DMS114 treated with DMSO at 0.1 percent for 48 hours (cell line): ENCODE data around the gene BUB3.
A peak's percentile ranks its signal among the peaks of the same experiment; 100 is the strongest.

ENCODE experiments used
- DNase-seq: peaks from one replicate; lab custom pipeline; 2025; ENCODE audit not compliant: unreplicated experiment; lab: John Stamatoyannopoulos, UW

The BUB3 gene

GRCh38 chr10:123140983-123141390 lies 13.2 kb upstream of the BUB3 start:
- DNase-seq = no peak

GRCh38 chr10:123141791-123142700 lies 12.2 kb upstream of the BUB3 start:
- DNase-seq = no peak

GRCh38 chr10:123142701-123143161 lies 11.5 kb upstream of the BUB3 start:
- DNase-seq = no peak

GRCh38 chr10:123143162-123143824 lies 10.9 kb upstream of the BUB3 start:
- no peak for DNase-seq

GRCh38 chr10:123143825-123144168 lies 10.4 kb upstream of the BUB3 start:
- no peak for DNase-seq

- DNase-seq = no peak
Observed at GRCh38 chr10:123144697-123145541, 9.3 kb upstream of the BUB3 start.

- no peak for DNase-seq
Observed at GRCh38 chr10:123145542-123146012, 8.6 kb upstream of the BUB3 start.

GRCh38 chr10:123146013-123146893 lies 7.9 kb upstream of the BUB3 start:
- DNase-seq = no peak

- no peak for DNase-seq
Observed at GRCh38 chr10:123146894-123147634, 7.1 kb upstream of the BUB3 start.

- peak; percentile 24 for DNase-seq
Observed at GRCh38 chr10:123147635-123148413, 6.4 kb upstream of the BUB3 start, which contains the start of gene HMX2. TSS of gene HMX2 (plus strand) at chr10:123148136. CDS start at chr10:123148379, 243 bp downstream.

GRCh38 chr10:123148414-123149161 lies 5.6 kb upstream of the BUB3 start:
- peak; percentile 28 for DNase-seq

- no peak for DNase-seq
Observed at GRCh38 chr10:123149162-123149567, 5.0 kb upstream of the BUB3 start.

- DNase-seq = peak; percentile 60
Observed at GRCh38 chr10:123149568-123150270, 4.5 kb upstream of the BUB3 start.

GRCh38 chr10:123150271-123150985 lies 3.8 kb upstream of the BUB3 start:
- DNase-seq = no peak

GRCh38 chr10:123150986-123151736 lies 3.0 kb upstream of the BUB3 start:
- DNase-seq = no peak

GRCh38 chr10:123151737-123152135 lies 2.5 kb upstream of the BUB3 start:
- DNase-seq = no peak
